Right forelimb (tissue), 1 donor: Measurements from ENCODE around the gene SRPK2.
"Not testable (repeated sequence)": the region's sequence is repeated elsewhere in the genome, so short reads cannot be mapped to it uniquely, and the experiment has no call there.

Experiments
- DNase-seq: peaks from one replicate; pipeline ENCODE4 v3.0.0-alpha.2; 2018

Gene SRPK2

DNA sequence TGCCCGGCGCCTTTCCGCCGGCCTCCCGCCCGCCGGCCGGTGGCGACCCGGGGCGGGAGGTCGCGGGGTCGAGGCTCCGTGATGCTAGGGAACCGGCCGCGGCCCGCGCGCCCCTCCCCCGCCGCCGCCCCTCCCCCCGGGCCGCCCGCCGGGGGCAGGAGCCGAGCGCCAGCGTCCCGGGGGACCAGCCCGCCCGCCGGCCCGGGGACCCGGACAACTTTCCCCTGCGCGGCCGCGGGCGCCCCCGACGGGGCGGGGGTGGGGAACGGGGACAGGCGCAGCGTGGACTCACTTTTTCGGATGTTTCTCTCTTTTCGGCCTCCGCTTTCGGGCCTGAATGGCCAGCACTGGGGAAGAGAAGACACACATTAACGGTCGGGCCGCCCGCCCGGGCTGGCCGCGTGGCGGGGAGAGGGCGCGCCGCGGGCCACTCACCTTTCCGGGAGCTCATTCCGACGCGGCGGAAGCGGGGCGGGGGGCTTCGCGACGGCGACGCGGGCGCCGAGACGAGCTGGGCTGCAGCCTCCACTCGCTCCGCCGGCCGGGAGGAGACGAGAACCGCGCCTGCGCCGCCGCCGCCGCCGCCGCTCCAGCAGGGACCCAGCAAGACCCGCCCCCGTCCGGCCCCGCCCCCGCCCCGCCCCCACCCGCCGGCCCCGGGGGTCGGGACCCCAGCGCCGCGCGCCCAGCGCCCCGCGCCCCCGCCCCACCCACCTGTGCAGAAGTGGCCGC lies at the start of gene SRPK2:
TSS of gene SRPK2 (minus strand) at position 566 of the 732 bp plus-strand sequence.
- peak; percentile 87 for DNase-seq

- DNase-seq, result no peak
Observed at GRCh38 chr7:105438254-105438653, 49.5 kb upstream of the SRPK2 start.

- DNase-seq, result not testable (repeated sequence)
Observed at GRCh38 chr7:105437356-105437755, 48.6 kb upstream of the SRPK2 start.

- DNase-seq, result no peak
Observed at GRCh38 chr7:105429746-105430612, 41.3 kb upstream of the SRPK2 start.

GRCh38 chr7:105426606-105427146 lies 38.0 kb upstream of the SRPK2 start:
- DNase-seq, result no peak

DNA sequence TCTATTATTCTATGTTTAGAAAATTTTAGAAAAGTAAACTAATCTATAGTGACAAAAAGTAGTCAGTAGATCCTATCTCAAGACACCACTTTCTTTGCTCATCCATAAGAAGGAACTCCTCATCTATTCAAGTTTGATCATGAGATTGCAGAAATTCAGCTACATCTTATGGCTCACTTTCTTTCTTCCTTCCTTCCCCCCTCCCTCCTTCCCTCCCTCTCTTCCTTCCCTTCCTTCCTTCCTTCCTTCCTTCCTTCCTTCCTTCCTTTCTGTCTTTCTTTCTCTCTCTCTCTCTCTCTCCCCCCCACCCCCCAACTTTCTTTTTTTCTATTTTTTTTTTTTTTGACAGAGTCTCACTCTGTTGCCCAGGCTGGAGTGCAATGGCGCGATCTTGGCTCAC lies 35.3 kb upstream of the SRPK2 start:
- DNase-seq, result no peak

GRCh38 chr7:105413887-105414437 lies 25.2 kb upstream of the SRPK2 start:
- no peak for DNase-seq

DNA sequence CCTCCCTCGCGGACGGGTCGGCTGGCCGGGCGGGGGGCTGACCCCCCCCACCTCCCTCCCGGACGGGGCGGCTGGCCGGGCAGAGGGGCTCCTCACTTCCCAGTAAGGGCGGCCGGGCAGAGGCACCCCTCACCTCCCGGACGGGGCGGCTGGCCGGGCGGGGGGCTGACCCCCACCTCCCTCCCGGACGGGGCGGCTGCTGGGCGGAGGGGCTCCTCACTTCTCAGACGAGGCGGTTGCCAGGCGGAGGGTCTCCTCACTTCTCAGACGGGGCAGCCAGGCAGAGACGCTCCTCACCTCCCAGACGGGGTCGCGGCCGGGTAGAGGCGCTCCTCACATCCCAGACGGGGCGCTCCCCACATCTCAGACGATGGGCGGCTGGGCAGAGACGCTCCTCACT lies 22.1 kb upstream of the SRPK2 start:
- DNase-seq, result not testable (repeated sequence)

DNA sequence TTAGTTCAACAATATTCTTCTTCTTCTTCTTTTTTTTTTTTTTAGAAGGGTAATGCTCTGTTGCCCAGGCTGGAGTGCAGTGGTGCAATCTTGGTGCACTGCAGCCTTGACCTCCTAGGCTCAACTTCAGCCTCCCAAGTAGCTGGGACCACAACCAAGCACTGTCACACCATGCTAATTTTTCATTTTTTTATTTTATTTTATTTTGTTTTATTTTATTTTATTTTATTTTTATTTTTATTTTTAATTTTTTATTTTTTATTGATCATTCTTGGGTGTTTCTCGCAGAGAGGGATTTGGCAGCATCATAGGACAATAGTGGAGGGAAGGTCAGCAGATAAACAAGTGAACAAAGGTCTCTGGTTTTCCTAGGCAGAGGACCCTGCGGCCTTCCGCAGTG lies 21.1 kb upstream of the SRPK2 start:
- not testable (repeated sequence) for DNase-seq

- DNase-seq, result no peak
Observed at GRCh38 chr7:105408791-105409410, 20.2 kb upstream of the SRPK2 start.

GRCh38 chr7:105403128-105403527 lies 14.4 kb upstream of the SRPK2 start:
- no peak for DNase-seq

DNA sequence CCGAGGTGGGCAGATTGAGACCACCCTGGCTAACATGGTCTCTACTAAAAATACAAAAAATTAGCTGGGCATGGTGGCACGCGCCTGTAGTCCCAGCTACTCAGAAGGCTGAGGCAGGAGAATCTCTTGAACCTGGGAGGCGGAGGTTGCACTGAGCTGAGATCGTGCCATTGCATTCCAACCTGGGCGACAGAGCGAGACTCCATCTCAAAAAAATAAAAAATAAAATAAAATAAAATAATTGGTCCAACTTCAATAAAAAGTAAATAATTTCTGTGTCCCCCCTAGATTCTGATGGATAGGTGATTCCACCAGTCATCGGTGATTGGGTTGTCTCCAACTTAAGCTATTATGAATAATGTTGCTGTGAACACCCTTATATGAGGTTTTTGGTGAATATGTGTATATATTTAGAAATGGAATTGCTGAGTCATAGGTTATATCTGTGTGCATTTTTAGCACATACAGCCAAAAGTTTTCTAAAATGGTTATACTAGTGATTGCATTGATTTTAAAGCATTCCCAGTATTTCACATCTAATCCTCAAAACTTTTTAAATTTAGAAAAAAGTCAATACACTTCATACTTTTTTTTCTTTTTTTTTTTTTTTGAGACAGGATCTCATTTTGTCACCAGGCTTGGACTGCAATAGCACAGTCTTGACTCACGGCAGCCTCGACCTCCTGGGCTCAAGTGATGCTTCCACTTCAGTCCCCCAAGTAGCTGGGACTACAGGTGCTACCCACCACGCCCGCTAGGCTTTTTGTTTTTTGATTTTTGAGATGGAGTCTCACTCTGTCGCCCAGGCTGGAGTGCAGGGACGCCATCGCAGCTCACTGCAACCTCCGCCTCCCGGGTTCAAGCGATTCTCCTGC lies 13.7 kb upstream of the SRPK2 start:
- no peak for DNase-seq

GRCh38 chr7:105399043-105399725 lies 10.5 kb upstream of the SRPK2 start:
- no peak for DNase-seq

- no peak for DNase-seq
Observed at GRCh38 chr7:105396566-105396965, 7.8 kb upstream of the SRPK2 start.

DNA sequence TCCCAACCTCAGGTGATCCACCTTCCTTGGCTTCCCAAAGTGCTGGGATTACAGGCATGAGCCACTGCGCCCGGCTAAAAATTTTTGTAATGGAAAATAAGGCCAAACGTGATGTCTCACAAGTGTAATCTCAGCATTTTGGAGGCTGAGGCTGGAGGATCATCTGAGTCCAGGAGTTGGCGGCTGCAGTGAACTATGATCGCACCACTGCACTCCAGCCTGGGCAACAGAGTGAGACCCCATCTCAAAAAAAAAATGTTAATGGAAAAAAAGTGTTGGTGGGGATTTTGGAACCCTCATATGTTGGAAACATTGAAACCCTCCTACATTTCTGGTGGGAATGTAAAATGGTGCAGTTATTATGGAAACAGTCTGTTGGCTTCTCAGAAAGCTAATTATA lies 2.7 kb upstream of the SRPK2 start:
- no peak for DNase-seq

DNA sequence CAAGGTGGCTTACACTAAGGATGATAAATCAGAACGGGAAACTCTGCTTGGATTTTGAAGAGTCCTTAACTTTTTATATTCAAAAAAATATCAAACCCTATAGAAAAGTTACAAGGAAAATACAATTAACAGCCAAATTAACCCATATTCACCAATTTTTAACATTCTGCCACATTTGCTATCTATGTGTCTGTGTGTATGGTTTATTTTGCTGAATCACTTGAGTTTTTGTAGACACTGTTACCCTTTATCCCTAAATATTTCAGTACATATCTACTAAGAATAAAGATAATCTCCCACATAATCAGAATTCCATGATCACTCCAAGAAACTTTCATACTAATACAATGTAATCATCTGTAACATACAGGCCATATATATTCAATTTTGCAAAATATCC lies 1.2 kb upstream of the SRPK2 start:
- DNase-seq, result no peak

DNA sequence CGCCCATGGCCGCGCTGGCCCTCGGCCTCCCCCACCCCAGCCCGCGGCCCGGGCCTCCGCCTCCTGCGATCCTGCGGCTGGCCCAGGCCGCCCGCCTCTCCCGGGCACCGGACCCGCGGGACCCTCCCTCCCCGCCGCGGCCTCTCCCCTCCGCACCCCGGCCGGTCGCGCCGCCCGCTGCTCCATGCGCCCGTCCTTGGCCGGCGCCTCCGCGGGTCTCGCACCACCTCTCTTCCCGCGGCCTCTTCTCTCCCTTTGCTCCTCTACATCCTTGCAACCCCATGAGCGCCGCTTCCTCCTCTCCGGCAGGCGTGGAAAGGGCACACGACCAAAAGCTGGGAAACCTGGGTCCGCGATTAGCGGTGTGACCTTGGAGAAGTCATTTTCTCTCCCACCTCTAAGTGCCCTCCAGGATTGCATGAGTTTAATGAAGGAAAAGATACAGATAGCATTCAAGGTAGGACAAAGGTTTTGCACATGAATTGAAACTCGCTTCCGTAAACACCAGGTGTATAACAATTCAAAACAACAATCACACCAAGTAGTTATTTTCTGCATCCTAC lies 448 bp upstream of the SRPK2 start:
- peak; percentile 77 for DNase-seq

GRCh38 chr7:105387508-105388355 lies 989 bp downstream of the SRPK2 start:
- peak; percentile 76 for DNase-seq

DNA sequence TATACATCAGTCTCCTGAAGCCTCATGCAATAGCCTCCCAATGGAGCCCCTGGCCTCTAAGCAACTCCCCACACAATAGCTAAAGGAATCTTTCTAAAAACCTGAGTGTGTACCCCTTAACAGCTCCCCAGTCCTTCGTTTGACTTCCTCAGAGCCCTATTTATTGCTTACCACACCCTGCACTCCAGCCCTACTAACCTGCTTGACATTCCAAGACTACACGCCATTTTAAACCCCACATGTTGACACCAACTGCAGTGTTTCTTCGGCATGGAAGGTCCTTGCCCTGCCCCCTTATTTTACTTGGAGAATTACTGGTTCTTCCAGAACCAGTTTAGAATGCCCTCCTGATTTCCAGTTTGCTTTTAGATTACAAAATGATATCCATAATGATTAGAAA lies 10.8 kb downstream of the SRPK2 start:
- DNase-seq, result no peak

- DNase-seq, result no peak
Observed at GRCh38 chr7:105376908-105377533, 11.7 kb downstream of the SRPK2 start.
